ENCODE results near the gene DTX1.
"Not testable (repeated sequence)": the region's sequence is repeated elsewhere in the genome, so short reads cannot be mapped to it uniquely, and the experiment has no call there.

The DTX1 gene

GRCh38 chr12:113128802-113129663, 72.5 kb downstream of the DTX1 start:
- intact Hi-C loops (cut with DNase I) = no loop called here
- no peak for DNase-seq

- no peak for DNase-seq
- intact Hi-C loops (cut with DNase I) = no loop called here
Measured at GRCh38 chr12:113129664-113130456, 73.3 kb downstream of the DTX1 start.

- peak in 40 of 42 donors; percentile 23 to 89 (median 67) for DNase-seq
- intact Hi-C loops (cut with DNase I) = no loop called here
Measured at GRCh38 chr12:113130457-113131135, 74.1 kb downstream of the DTX1 start.

- intact Hi-C loops (cut with DNase I) = no loop called here
- DNase-seq = peak in 2 of 42 donors; percentile 32 to 67
Measured at GRCh38 chr12:113131556-113131955, 75.0 kb downstream of the DTX1 start.

- intact Hi-C loops (cut with DNase I) = no loop called here
- DNase-seq = no peak
Measured at GRCh38 chr12:113133036-113133435, 76.5 kb downstream of the DTX1 start.

GRCh38 chr12:113133666-113134065, 77.1 kb downstream of the DTX1 start:
- intact Hi-C loops (cut with DNase I) = no loop called here
- no peak for DNase-seq

GRCh38 chr12:113134071-113134470, 77.5 kb downstream of the DTX1 start:
- intact Hi-C loops (cut with DNase I) = no loop called here
- DNase-seq = no peak

- intact Hi-C loops (cut with DNase I) = no loop called here
- DNase-seq = peak in 2 of 42 donors; percentile 37 to 61
Measured at GRCh38 chr12:113134521-113134951, 78.0 kb downstream of the DTX1 start.

- DNase-seq = peak in 40 of 42 donors; percentile 46 to 88 (median 77)
- intact Hi-C loops (cut with DNase I) = no loop called here
Measured at GRCh38 chr12:113135178-113136127, 78.9 kb downstream of the DTX1 start, which contains the start of gene RASAL1. RASAL1 (minus strand) TSS chr12:113135761; CDS start chr12:113135462, 299 bp downstream.

GRCh38 chr12:113136128-113136989, 79.8 kb downstream of the DTX1 start:
- peak in 38 of 42 donors; percentile 33 to 92 (median 77) for DNase-seq
- intact Hi-C loops (cut with DNase I) = no loop called here

GRCh38 chr12:113136990-113137511, 80.5 kb downstream of the DTX1 start:
- intact Hi-C loops (cut with DNase I) = no loop called here

GRCh38 chr12:113137861-113138783, 81.6 kb downstream of the DTX1 start:
- DNase-seq = no peak

More at GRCh38 chr12:113136990-113137511, 80.5 kb downstream of the DTX1 start:
- no peak for DNase-seq

GRCh38 chr12:113138826-113139225, 82.3 kb downstream of the DTX1 start:
- DNase-seq = no peak
- intact Hi-C loops (cut with DNase I) = no loop called here

More at GRCh38 chr12:113137861-113138783, 81.6 kb downstream of the DTX1 start:
- intact Hi-C loops (cut with DNase I) = no loop called here

GRCh38 chr12:113140706-113141105, 84.2 kb downstream of the DTX1 start:
- DNase-seq = no peak
- intact Hi-C loops (cut with DNase I) = no loop called here

GRCh38 chr12:113141716-113142115, 85.2 kb downstream of the DTX1 start:
- DNase-seq; intact Hi-C loops (cut with DNase I): not testable (repeated sequence)
